K562 (cell line): Measurements from ENCODE around the gene MADD. TPM values are rescaled to one million over a fixed set of nuclear protein-coding genes. Genes with fewer than 3 reads are reported as not detected.

Experiments
- CC2D1A ChIP-seq: fragments of 450-650 bp; IDR thresholded peaks from 2 replicates; pipeline ENCODE4 v1.6.1; 2017; ENCODE audit warnings: mild to moderate bottlenecking
- CLOCK ChIP-seq: fragments of 250-450 bp; sonication (Bioruptor Pico); IDR thresholded peaks from 2 replicates; pipeline ENCODE4 v1.4.0; 2020; ENCODE audit warnings: mild to moderate bottlenecking, moderate library complexity, borderline replicate concordance
- ESRRB ChIP-seq: fragments of 250-450 bp; sonication (Bioruptor Pico); IDR thresholded peaks from 2 replicates; pipeline ENCODE4 v1.5.0; 2020; ENCODE audit warnings: mild to moderate bottlenecking, moderate library complexity, borderline replicate concordance
- ETS2 ChIP-seq: IDR thresholded peaks from 2 replicates; pipeline ENCODE4 v1.6.1; 2016; ENCODE audit warnings: borderline replicate concordance, missing genetic modification characterization, mild to moderate bottlenecking, moderate library complexity, missing compliant biosample characterization; ENCODE audit not compliant: poor library complexity, severe bottlenecking
- FIP1L1 ChIP-seq: fragments of 200-400 bp; formaldehyde crosslinking; IDR thresholded peaks from 2 replicates; pipeline ENCODE4 v1.6.1; 2018; ENCODE audit warnings: mild to moderate bottlenecking, low read depth, low read length; ENCODE audit not compliant: poor library complexity, severe bottlenecking
- HDAC3 ChIP-seq: fragments of 450-650 bp; IDR thresholded peaks from 2 replicates; pipeline ENCODE4 v1.6.1; 2018; ENCODE audit warnings: borderline replicate concordance, mild to moderate bottlenecking, moderate library complexity; ENCODE audit not compliant: partially characterized antibody
- NEUROD1 ChIP-seq: fragments of 150-350 bp; IDR thresholded peaks from 2 replicates; pipeline ENCODE4 v1.6.1; 2014; ENCODE audit warnings: borderline replicate concordance, low read length, low read depth; ENCODE audit not compliant: partially characterized antibody
- POLR3A ChIP-seq: IDR thresholded peaks from 2 replicates; pipeline ENCODE4 v1.6.1; 2011; ENCODE audit warnings: borderline replicate concordance, mild to moderate bottlenecking, moderate library complexity; ENCODE audit not compliant: insufficient read length, insufficient read depth; ENCODE audit errors: extremely low read depth
- RHOXF2B ChIP-seq: fragments of 250-450 bp; sonication (Bioruptor Pico); conservative IDR thresholded peaks from 2 replicates; pipeline ENCODE4 v1.5.1; 2021
- SPI1 ChIP-seq: IDR thresholded peaks from 2 replicates; pipeline ENCODE4 v1.6.1; 2011; ENCODE audit warnings: low read depth, low read length, control low read depth, borderline replicate concordance
- STAT5A ChIP-seq: IDR thresholded peaks from 2 replicates; pipeline ENCODE4 v1.6.1; 2012; ENCODE audit warnings: low read length, inconsistent platforms, borderline replicate concordance
- TEAD2 ChIP-seq: fragments of 450-650 bp; IDR thresholded peaks from 2 replicates; pipeline ENCODE4 v1.6.1; 2016; ENCODE audit warnings: missing genetic modification characterization, control low read depth, missing compliant biosample characterization
- ZNF57 ChIP-seq: fragments of 450-650 bp; formaldehyde crosslinking; IDR thresholded peaks from 2 replicates; pipeline ENCODE4 v1.4.0; 2020; ENCODE audit warnings: mild to moderate bottlenecking, moderate library complexity
- polyA plus RNA-seq, 8 experiments: library from polyadenylated mRNA; depleted of rRNA in 4 of 8; stranded (reverse) in 5 of 8; unstranded in 3 of 8; fragments of >200 nt; fragmentation: Nextera tagmentation in 2 of 8; fragmentation: Illumina TruSeq in 1 of 8; extraction: Ambion mirVana in 2 of 8; extraction: Trizol in 1 of 8; gene quantifications; 2 replicates each; pipeline versions ENCODE4 v1.2.1 to v1.2.3, GENCODE V29; 2011 to 2014; ENCODE audit warnings: inconsistent platforms in 1 of 8, missing spikeins in 1 of 8
- total RNA-seq, 7 experiments: library from RNA; depleted of rRNA in 6 of 7; stranded (reverse); fragments of >200 nt in 6 of 7; fragmentation: Illumina TruSeq in 2 of 7; extraction: Trizol in 2 of 7; gene quantifications; 2 replicates each; pipeline versions ENCODE4 v1.2.1 to v1.2.3, GENCODE V29; 2011 to 2021; ENCODE audit warnings: low replicate concordance in 1 of 7
- TF ChIP-seq, protein P1 (sequence below): sonication (generic); formaldehyde crosslinking; IDR thresholded peaks from 2 replicates; pipeline ENCODE4 v1.8.0; 2022; ENCODE audit warnings: mild to moderate bottlenecking, missing genetic modification reagents
- TF ChIP-seq, protein P2 (sequence below): fragments of 450-650 bp; IDR thresholded peaks from 2 replicates; pipeline ENCODE4 v1.6.1; 2016; ENCODE audit warnings: antibody characterized with exemption

The MADD gene
- total and polyA plus RNA-seq, 9 of the 15 experiments (the other 6 are each of a cell fraction or from before 2014, with no cell fraction given) = 0.68 to 57.6 (median 33.6) TPM

DNA sequence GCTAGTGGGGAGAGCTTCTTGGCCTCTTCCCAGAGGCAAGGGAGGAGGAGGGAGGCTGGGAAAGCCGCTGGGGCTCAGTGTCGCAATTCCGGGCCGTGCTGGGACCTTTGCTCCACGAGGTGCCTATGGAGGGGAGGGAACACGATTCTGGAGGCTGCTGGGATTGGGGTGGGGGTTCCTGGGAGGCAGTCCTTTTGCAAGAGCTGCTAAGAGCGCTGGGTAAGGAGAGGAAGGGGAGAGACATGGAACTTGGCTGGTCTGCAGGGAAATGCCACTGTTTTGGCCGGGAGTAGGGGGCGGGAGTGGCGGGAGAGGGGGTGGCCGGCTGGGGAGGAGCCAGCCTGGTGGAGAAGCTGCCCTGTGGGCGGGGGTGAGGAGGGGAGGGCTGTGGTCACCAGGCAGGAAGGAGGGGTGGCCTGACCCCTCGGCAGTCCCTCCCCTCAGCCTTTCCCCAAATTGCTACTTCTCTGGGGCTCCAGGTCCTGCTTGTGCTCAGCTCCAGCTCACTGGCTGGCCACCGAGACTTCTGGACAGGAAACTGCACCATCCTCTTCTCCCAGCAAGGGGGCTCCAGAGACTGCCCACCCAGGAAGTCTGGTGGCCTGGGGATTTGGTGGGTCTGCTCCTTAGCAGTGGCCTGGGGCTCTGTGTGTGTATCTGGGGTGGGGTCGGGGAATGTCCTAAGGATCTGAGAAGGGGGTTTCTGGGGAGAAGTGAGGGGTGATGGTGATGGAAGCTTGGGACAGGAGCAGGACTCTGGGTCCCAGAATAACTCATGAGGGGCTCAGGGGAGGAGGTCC lies 12.2 kb upstream of the MADD start, which contains the start of gene NR1H3 (continued):
- no peak for TF ChIP-seq NEUROD1
- no peak for TF ChIP-seq ETS2
- TF ChIP-seq ESRRB = no peak
- TF ChIP-seq, protein P1, sequence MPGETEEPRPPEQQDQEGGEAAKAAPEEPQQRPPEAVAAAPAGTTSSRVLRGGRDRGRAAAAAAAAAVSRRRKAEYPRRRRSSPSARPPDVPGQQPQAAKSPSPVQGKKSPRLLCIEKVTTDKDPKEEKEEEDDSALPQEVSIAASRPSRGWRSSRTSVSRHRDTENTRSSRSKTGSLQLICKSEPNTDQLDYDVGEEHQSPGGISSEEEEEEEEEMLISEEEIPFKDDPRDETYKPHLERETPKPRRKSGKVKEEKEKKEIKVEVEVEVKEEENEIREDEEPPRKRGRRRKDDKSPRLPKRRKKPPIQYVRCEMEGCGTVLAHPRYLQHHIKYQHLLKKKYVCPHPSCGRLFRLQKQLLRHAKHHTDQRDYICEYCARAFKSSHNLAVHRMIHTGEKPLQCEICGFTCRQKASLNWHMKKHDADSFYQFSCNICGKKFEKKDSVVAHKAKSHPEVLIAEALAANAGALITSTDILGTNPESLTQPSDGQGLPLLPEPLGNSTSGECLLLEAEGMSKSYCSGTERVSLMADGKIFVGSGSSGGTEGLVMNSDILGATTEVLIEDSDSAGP (CRISPR knock-in tag) = no peak
- no peak for TF ChIP-seq STAT5A
- peak; percentile 54; the same call in 1 of the 2 replicates for TF ChIP-seq CC2D1A
- no peak for TF ChIP-seq TEAD2 (tag)
- TF ChIP-seq CLOCK (CRISPR knock-in tag) = no peak
- no peak for TF ChIP-seq HDAC3
- no peak for TF ChIP-seq POLR3A
- TF ChIP-seq ZNF57 = no peak
- TF ChIP-seq SPI1 = no peak
- TF ChIP-seq, protein P2, sequence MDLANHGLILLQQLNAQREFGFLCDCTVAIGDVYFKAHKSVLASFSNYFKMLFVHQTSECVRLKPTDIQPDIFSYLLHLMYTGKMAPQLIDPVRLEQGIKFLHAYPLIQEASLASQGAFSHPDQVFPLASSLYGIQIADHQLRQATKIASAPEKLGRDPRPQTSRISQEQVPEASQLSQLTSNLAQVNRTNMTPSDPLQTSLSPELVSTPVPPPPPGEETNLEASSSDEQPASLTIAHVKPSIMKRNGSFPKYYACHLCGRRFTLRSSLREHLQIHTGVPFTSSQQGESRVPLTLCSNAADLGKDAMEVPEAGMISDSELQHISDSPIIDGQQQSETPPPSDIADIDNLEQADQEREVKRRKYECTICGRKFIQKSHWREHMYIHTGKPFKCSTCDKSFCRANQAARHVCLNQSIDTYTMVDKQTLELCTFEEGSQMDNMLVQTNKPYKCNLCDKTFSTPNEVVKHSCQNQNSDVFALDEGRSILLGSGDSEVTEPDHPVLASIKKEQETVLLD = no peak
- TF ChIP-seq RHOXF2B (CRISPR knock-in tag) = no peak
- TF ChIP-seq FIP1L1 = no peak
